GM23338 (cell line): Measurements from ENCODE around the gene LTBP3.

Source experiments
- CREB1 ChIP-seq: fragments of 250-450 bp; sonication (Bioruptor Pico); IDR thresholded peaks from 2 replicates; pipeline ENCODE4 v1.5.0; 2020; ENCODE audit warnings: low read depth, mild to moderate bottlenecking, moderate library complexity
- ETS1 ChIP-seq: IDR thresholded peaks from 2 replicates; pipeline ENCODE4 v1.6.1; 2016; ENCODE audit warnings: antibody characterized with exemption
- EZH2 ChIP-seq: fragments of 200-600 bp; sonication (generic); IDR thresholded peaks from one replicate; pipeline ENCODE4 v1.8.0; 2017; ENCODE audit warnings: antibody characterized with exemption, mild to moderate bottlenecking, low read depth; ENCODE audit not compliant: unreplicated experiment
- EZH2phosphoT487 ChIP-seq: fragments of 200-600 bp; sonication (generic); IDR thresholded peaks from one replicate; pipeline ENCODE4 v1.8.1; 2018; ENCODE audit warnings: antibody characterized with exemption; ENCODE audit not compliant: unreplicated experiment
- JUNB ChIP-seq: IDR thresholded peaks from one replicate; pipeline ENCODE4 v1.6.1; 2016; ENCODE audit warnings: antibody characterized with exemption; ENCODE audit not compliant: unreplicated experiment
- NANOG ChIP-seq: IDR thresholded peaks from 2 replicates; pipeline ENCODE4 v1.6.1; 2016; ENCODE audit warnings: antibody characterized with exemption, borderline replicate concordance
- POLR2AphosphoS5 ChIP-seq: IDR thresholded peaks from 2 replicates; pipeline ENCODE4 v1.6.1; 2016; ENCODE audit warnings: antibody characterized with exemption, low read depth
- REST ChIP-seq: IDR thresholded peaks from one replicate; pipeline ENCODE4 v1.6.1; 2018; ENCODE audit warnings: antibody characterized with exemption; ENCODE audit not compliant: unreplicated experiment
- STAT1 ChIP-seq: IDR thresholded peaks from one replicate; pipeline ENCODE4 v1.6.1; 2016; ENCODE audit warnings: antibody characterized with exemption; ENCODE audit not compliant: unreplicated experiment
- ZNF331 ChIP-seq: fragments of 250-450 bp; sonication (Bioruptor Pico); IDR thresholded peaks from 2 replicates; pipeline ENCODE4 v1.5.0; 2020; ENCODE audit warnings: low read depth, mild to moderate bottlenecking, moderate library complexity
- TF ChIP-seq, protein P1 (sequence below), 2 experiments: fragments of 200-600 bp in 1 of 2; sonication (generic) in 1 of 2; conservative IDR thresholded peaks; 2 replicates each; pipeline versions ENCODE4 v1.5.1 to v1.6.1; 2016 to 2017; ENCODE audit warnings: antibody characterized with exemption in 2 of 2, low read depth in 2 of 2, mild to moderate bottlenecking in 2 of 2, moderate library complexity in 1 of 2

DNA sequence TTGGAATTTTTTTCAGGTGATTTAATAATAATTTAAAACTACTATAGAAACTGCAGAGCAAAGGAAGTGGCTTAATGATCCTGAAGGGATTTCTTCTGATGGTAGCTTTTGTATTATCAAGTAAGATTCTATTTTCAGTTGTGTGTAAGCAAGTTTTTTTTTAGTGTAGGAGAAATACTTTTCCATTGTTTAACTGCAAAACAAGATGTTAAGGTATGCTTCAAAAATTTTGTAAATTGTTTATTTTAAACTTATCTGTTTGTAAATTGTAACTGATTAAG lies 55.9 kb downstream of the LTBP3 start:
- TF ChIP-seq, protein P1, sequence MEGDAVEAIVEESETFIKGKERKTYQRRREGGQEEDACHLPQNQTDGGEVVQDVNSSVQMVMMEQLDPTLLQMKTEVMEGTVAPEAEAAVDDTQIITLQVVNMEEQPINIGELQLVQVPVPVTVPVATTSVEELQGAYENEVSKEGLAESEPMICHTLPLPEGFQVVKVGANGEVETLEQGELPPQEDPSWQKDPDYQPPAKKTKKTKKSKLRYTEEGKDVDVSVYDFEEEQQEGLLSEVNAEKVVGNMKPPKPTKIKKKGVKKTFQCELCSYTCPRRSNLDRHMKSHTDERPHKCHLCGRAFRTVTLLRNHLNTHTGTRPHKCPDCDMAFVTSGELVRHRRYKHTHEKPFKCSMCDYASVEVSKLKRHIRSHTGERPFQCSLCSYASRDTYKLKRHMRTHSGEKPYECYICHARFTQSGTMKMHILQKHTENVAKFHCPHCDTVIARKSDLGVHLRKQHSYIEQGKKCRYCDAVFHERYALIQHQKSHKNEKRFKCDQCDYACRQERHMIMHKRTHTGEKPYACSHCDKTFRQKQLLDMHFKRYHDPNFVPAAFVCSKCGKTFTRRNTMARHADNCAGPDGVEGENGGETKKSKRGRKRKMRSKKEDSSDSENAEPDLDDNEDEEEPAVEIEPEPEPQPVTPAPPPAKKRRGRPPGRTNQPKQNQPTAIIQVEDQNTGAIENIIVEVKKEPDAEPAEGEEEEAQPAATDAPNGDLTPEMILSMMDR (conservative IDR thresholded peaks at IDR 0.05; ENCODE audit: low read depth in 2 of 2): no peak
- TF ChIP-seq EZH2 (no peak), EZH2phosphoT487 (no peak), STAT1 (no peak), NANOG (no peak), POLR2AphosphoS5 (no peak), REST (no peak), CREB1 (CRISPR knock-in tag) (no peak), JUNB (no peak), ETS1 (no peak), ZNF331 (no peak)
